NCI-H2081 treated with DMSO at 0.1 percent for 48 hours (cell line): Measurements from ENCODE around the gene EVC.

ENCODE experiments used
- DNase-seq: peaks from one replicate; lab custom pipeline; 2025; lab: John Stamatoyannopoulos, UW

The EVC gene

GRCh38 chr4:5732158-5732557 lies 21.2 kb downstream of the EVC start:
- DNase-seq, result no peak

GRCh38 chr4:5734853-5735252 lies 23.9 kb downstream of the EVC start:
- no peak for DNase-seq

- no peak for DNase-seq
Observed at GRCh38 chr4:5735463-5735862, 24.5 kb downstream of the EVC start.

GRCh38 chr4:5738061-5738460 lies 27.1 kb downstream of the EVC start:
- no peak for DNase-seq

GRCh38 chr4:5742388-5742787 lies 31.4 kb downstream of the EVC start:
- no peak for DNase-seq

GRCh38 chr4:5742968-5743367 lies 32.0 kb downstream of the EVC start:
- DNase-seq, result no peak

- DNase-seq, result no peak
Observed at GRCh38 chr4:5746250-5746649, 35.2 kb downstream of the EVC start.

GRCh38 chr4:5746829-5747737 lies 36.1 kb downstream of the EVC start:
- DNase-seq, result no peak

GRCh38 chr4:5747738-5748375 lies 36.9 kb downstream of the EVC start:
- no peak for DNase-seq

GRCh38 chr4:5749568-5749967 lies 38.6 kb downstream of the EVC start:
- DNase-seq, result no peak

GRCh38 chr4:5750052-5750945 lies 39.3 kb downstream of the EVC start:
- no peak for DNase-seq

- DNase-seq, result no peak
Observed at GRCh38 chr4:5750946-5751665, 40.1 kb downstream of the EVC start.

- no peak for DNase-seq
Observed at GRCh38 chr4:5751666-5752375, 40.8 kb downstream of the EVC start.

GRCh38 chr4:5752376-5753184 lies 41.6 kb downstream of the EVC start:
- no peak for DNase-seq

- DNase-seq, result no peak
Observed at GRCh38 chr4:5753366-5753765, 42.4 kb downstream of the EVC start.

- DNase-seq, result no peak
Observed at GRCh38 chr4:5753766-5754528, 42.9 kb downstream of the EVC start.

- DNase-seq, result no peak
Observed at GRCh38 chr4:5754529-5754881, 43.5 kb downstream of the EVC start.

- no peak for DNase-seq
Observed at GRCh38 chr4:5755161-5755560, 44.2 kb downstream of the EVC start.

GRCh38 chr4:5755679-5756078 lies 44.7 kb downstream of the EVC start:
- DNase-seq, result no peak

GRCh38 chr4:5756271-5756670 lies 45.3 kb downstream of the EVC start:
- DNase-seq, result no peak
